ENCODE data around the gene CDA. TPM values are rescaled to one million over a fixed set of nuclear protein-coding genes. Genes with fewer than 3 reads are reported as not detected.
A peak's percentile ranks its signal among the peaks of the same experiment; 100 is the strongest.

Gene CDA
- total and polyA plus RNA-seq, 8 donors = 0.36 to 12.2 (median 0.62) TPM

DNA sequence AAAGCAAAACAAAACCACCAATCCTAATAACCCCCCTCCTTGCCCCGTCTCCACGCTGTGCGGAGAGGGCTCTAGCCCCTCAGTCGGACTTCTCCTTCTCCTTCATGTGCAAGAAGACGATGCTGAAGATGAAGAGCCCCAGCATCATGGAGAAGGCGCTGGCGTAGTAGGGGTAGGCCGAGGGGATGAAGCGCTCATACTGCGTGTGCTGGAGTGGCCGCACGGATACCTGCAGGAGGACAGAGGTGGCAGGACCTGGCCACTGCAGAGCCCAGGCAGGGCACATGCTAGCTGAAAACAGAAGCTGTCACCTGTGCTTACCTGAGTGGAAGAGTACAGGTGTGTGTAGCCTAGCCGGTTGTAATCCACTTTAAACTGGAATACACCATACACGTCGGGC, 63.4 kb downstream of the CDA start:
- TF ChIP-seq, protein P1, sequence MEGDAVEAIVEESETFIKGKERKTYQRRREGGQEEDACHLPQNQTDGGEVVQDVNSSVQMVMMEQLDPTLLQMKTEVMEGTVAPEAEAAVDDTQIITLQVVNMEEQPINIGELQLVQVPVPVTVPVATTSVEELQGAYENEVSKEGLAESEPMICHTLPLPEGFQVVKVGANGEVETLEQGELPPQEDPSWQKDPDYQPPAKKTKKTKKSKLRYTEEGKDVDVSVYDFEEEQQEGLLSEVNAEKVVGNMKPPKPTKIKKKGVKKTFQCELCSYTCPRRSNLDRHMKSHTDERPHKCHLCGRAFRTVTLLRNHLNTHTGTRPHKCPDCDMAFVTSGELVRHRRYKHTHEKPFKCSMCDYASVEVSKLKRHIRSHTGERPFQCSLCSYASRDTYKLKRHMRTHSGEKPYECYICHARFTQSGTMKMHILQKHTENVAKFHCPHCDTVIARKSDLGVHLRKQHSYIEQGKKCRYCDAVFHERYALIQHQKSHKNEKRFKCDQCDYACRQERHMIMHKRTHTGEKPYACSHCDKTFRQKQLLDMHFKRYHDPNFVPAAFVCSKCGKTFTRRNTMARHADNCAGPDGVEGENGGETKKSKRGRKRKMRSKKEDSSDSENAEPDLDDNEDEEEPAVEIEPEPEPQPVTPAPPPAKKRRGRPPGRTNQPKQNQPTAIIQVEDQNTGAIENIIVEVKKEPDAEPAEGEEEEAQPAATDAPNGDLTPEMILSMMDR (IDR thresholded peaks at IDR 0.05) = no peak

DNA sequence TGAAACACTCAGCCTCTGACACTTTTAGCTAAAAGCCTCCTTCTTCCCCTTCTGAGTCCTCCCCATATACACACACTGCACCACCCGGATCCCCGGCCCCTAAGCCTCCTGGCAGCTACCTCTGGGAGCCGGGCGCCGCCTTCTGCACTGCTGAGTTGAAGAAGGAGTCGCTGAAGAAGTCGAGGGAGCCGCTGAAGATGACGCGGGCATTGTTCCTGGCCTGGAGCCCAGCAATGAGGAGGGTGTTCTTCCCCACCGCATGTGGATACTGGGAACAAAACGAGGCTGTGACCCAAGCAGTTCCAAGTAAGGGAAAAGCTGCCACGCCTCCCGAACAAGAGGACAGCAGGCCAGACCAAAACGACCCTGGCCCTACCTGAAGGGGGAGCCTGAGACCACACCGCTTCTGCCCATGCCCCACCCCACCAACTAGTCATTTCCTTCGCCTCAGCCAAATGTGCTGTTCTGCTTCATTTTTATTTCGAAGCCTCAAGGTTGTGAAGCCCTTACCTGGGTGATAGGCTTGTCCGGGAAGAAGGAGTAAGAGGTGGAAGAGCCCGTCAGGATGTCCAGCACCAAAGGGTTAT, 65.3 kb downstream of the CDA start:
- H3K27ac ChIP-seq = no peak overlapping the region
- TF ChIP-seq, protein P1 (IDR thresholded peaks at IDR 0.05) = no peak
- peaks cover 0 to 98% of the 10 kb centered on the region in 2 donors for H3K36me3 ChIP-seq
- DNase-seq (no peak), ATAC-seq (no peak)
- no peak overlapping the region for H3K4me3 ChIP-seq
- intact Hi-C loops (cut with DNase I) = no loop called here
- H3K4me1 ChIP-seq = peaks cover 0 to 12% of the 10 kb centered on the region in 2 donors
- no peaks in the 10 kb centered on the region for H3K27me3 ChIP-seq
- H3K9me3 ChIP-seq = no peaks in the 10 kb centered on the region

More for the DNA sequence above, 63.4 kb downstream of the CDA start:
- no peaks in the 10 kb centered on the region for H3K9me3 ChIP-seq
- no peak overlapping the region for H3K27ac ChIP-seq
- no peaks in the 10 kb centered on the region for H3K27me3 ChIP-seq
- peaks cover 0 to 100% of the 10 kb centered on the region in 2 donors for H3K36me3 ChIP-seq
- ATAC-seq (no peak), DNase-seq (no peak)
- intact Hi-C loops (cut with DNase I) = no loop called here
- H3K4me3 ChIP-seq = no peak overlapping the region
- H3K4me1 ChIP-seq = no peaks in the 10 kb centered on the region

DNA sequence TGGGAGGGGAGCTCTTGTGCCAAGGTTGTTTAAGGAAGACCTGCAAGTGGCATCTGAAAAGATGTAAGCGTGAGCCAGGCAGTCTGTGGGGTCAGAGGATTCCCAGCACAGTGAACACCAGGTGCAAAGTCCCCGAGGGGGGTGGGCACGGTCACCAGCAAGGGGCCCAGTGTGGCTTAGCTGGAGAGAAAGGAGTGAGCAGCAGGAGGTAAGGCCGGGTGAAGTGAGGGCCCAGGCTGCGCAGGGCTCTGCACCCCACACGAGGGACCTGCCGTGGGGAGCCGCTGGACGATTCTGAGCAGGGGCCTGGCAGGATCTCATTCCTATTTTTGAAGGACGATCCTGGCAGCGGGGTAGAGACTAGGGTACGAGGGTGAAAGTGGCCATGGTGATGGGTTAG, 68.1 kb downstream of the CDA start:
- no peak for DNase-seq
- Histone ChIP-seq H3K4me1 (peaks cover 12 to 28% of the 10 kb centered on the region in 2 donors), H3K4me3 (no peak overlapping the region), H3K27me3 (no peaks in the 10 kb centered on the region), H3K9me3 (no peaks in the 10 kb centered on the region), H3K36me3 (peaks cover 0 to 69% of the 10 kb centered on the region in 2 donors), H3K27ac (no peak overlapping the region)
- intact Hi-C loops (cut with DNase I) = no loop called here
- TF ChIP-seq, protein P1 (IDR thresholded peaks at IDR 0.05) = no peak
- no peak for ATAC-seq

DNA sequence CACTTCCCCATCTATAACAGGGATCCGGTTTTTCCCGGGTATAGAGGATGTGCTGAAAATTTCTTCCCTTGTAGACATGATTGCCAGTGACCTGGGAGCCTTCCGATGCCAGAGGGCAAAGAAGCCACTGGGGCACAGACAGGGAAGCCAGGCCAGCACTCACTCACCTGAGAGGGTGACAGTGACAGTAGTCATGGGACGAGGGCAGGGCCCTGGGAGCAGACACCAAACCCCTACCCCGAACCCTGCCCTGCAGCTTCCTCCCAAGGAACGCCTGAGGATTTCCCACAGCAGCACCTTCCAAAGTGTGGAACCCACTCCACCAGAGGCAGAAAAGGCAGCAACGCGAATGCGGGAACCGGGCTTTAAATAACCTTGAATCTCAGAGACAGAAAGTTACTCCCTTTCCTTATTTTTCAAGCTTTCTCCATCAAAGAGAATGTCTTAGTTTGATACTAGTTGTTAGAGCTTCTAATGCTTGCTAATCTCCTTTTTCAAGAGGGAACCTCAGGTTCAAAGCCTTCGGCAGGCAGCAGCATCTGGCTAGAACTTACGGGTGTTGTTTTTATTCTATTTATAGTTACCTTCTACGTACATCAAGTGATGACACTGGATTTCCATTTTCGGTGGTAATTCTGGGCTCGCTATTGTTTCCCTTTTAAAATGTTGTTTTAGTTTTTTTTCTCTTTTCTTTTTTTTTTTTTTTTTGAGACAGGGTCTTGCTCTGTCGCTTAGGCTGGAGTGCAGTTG, 69.4 kb downstream of the CDA start:
- intact Hi-C loops (cut with DNase I) = no loop called here
- no peak overlapping the region for H3K4me3 ChIP-seq
- no peak for ATAC-seq
- no peak for DNase-seq
- no peaks in the 10 kb centered on the region for H3K9me3 ChIP-seq
- TF ChIP-seq, protein P1 (IDR thresholded peaks at IDR 0.05) = no peak
- no peaks in the 10 kb centered on the region for H3K27me3 ChIP-seq
- peaks cover 13 to 28% of the 10 kb centered on the region in 2 donors for H3K4me1 ChIP-seq
- H3K36me3 ChIP-seq = peaks cover 0 to 56% of the 10 kb centered on the region in 2 donors
- H3K27ac ChIP-seq = no peak overlapping the region

DNA sequence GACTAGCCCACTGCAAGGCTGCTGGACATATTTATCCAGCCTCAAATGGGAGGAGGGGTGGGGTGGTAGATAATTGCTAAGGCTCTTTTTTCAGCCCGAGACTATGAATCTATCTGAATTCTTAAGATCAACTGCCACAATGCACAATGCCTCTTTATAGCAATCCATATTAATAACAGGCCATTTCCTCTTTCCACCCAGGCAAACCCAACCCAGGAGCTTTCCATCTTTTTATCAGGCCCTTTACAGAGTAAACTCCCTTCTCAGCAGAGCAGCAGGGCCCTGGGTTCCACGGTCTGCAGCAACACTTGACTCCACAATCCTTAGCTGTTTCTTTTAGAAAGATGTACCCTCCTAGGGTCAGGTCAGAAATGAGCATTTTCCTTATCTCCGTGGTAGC, 71.5 kb downstream of the CDA start:
- H3K4me1 ChIP-seq = peaks cover 13 to 28% of the 10 kb centered on the region in 2 donors
- ATAC-seq = no peak
- TF ChIP-seq, protein P1 (IDR thresholded peaks at IDR 0.05) = no peak
- no peaks in the 10 kb centered on the region for H3K9me3 ChIP-seq
- no peaks in the 10 kb centered on the region for H3K27me3 ChIP-seq
- peak overlapping the region; percentile 68 to 94 for H3K4me3 ChIP-seq
- H3K27ac ChIP-seq = peak overlapping the region in 1 of 2 donors; percentile 67
- H3K36me3 ChIP-seq = peaks cover 0 to 36% of the 10 kb centered on the region in 2 donors
- DNase-seq = no peak
- intact Hi-C loops (cut with DNase I) = no loop called here
